IgD-negative memory B cell (primary cell): ENCODE measurements around the gene TCEA2. TPM values are rescaled to one million over a fixed set of nuclear protein-coding genes. Genes with fewer than 3 reads are reported as not detected.

Experiments used
- H3K27ac Mint-ChIP-seq, 3 donors: one replicate each; pipeline ENCODE4 v1.8.0; 2020 to 2022; ENCODE audit warnings: mild to moderate bottlenecking in 3 of 3, mixed read lengths in 3 of 3, moderate library complexity in 1 of 3
- H3K27me3 Mint-ChIP-seq: one replicate; pipeline ENCODE4 v1.8.0; 2021; ENCODE audit warnings: mixed read lengths
- H3K36me3 Mint-ChIP-seq: one replicate; pipeline ENCODE4 v1.8.0; 2020; ENCODE audit warnings: mild to moderate bottlenecking, mixed read lengths
- H3K4me1 Mint-ChIP-seq, 3 donors: one replicate each; pipeline ENCODE4 v1.8.0; 2020 to 2022; ENCODE audit warnings: mixed read lengths in 3 of 3, mild to moderate bottlenecking in 1 of 3
- H3K4me3 Mint-ChIP-seq, 4 donors: one replicate each; pipeline ENCODE4 v1.8.0; 2020 to 2022; ENCODE audit warnings: mild to moderate bottlenecking in 4 of 4, mixed read lengths in 4 of 4, moderate library complexity in 3 of 4
- H3K9me3 Mint-ChIP-seq, 3 donors: one replicate each; pipeline ENCODE4 v1.8.0; 2020 to 2021; ENCODE audit warnings: mixed read lengths in 3 of 3, mild to moderate bottlenecking in 1 of 3
- polyA plus RNA-seq: library from polyadenylated mRNA; unstranded; fragments of 300-500 nt; fragmentation: Illumina TruSeq; gene quantifications from one replicate; pipeline ENCODE4 v1.2.3, GENCODE V29; 2021

TCEA2 gene
- polyA plus RNA-seq, 1 donor from 2014 or later, result 41.3 TPM

DNA sequence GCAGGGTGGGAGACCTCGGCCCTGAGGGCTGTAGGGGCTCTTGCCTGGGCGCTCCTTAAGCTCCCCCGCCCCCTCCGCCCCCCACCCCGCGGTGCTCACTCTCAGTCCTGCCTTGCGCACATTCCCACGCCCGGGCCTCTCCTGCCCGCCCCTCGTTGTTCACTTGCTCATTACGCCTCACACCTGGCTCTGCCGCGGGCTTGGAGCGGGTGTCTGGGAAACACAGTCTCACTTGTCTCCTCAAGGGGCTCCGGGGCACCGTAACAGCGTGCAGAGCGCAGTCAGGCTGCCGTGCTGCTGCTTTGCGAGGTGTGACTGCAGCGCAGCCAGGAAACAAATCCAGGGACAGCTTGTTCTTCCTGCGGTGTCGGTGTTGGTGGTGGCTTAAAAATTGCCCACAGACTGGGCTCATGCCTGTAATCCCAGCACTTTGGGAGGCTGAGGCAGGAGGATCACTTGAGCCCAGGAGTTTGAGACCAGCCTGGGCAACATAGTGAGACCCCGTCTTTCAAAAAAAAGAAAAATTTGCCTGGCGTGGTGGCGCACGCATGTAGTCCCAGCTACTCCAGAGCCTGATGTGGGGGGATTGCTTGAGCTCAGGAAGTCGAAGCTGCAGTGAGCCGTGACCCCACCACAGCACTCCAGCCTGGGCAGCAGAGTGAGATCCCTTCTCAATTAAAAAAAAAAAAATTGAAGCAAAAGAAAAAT lies 39.8 kb downstream of the TCEA2 start:
- peak overlapping the region; percentile 68 to 90 (median 79) for H3K4me3 Mint-ChIP-seq
- H3K4me1 Mint-ChIP-seq, result peaks cover 10 to 31% (median 29%) of the 10 kb centered on the region in 3 donors
- H3K36me3 Mint-ChIP-seq, result no peaks in the 10 kb centered on the region
- H3K27me3 Mint-ChIP-seq, result peaks cover 3% of the 10 kb centered on the region
- H3K9me3 Mint-ChIP-seq, result no peaks in the 10 kb centered on the region
- H3K27ac Mint-ChIP-seq, result peak overlapping the region in 2 of 3 donors; percentile 53 to 95

DNA sequence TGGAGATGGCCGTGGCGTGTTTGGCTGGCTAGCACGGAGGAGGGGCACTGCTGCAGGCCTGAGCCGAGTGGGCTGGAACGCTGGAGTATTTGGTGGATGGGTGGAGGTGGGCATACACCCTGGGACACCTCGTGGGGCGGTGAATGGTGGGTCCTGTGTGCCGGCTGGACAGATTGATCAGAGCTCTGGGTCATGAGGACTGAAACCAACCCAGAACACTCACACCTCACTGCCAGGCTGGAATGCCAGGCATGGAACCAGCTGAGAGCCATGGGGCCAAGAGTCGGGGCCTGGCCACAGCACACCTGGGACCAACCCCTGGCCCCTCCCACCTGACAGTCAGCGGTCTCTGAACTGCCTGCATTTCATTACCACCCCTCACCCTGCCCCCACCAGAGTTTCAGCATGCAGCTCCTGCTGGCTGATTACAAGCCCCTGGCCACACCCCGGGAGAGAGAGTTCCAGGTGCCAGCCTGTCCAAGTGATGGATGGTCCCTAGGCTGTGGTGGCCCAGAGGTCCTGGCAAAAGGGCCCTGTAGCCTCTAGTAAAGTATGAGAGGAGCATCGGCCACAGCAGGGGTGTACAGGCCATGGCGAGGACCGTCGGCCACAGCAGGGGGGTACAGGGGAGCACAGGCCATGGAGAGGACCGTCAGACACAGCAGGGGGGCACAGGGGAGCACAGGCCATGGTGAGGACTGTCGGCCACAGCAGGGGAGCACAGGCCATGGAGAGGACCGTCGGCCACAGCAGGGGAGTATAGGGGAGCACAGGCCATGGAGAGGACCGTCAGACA lies 41.1 kb downstream of the TCEA2 start:
- H3K27me3 Mint-ChIP-seq, result peaks cover 3% of the 10 kb centered on the region
- peaks cover 14 to 34% (median 34%) of the 10 kb centered on the region in 3 donors for H3K4me1 Mint-ChIP-seq
- H3K36me3 Mint-ChIP-seq, result no peaks in the 10 kb centered on the region
- H3K4me3 Mint-ChIP-seq, result peak overlapping the region in 2 of 4 donors; percentile 30 to 45
- peak overlapping the region in 1 of 3 donors; percentile 95 for H3K27ac Mint-ChIP-seq
- no peaks in the 10 kb centered on the region for H3K9me3 Mint-ChIP-seq

DNA sequence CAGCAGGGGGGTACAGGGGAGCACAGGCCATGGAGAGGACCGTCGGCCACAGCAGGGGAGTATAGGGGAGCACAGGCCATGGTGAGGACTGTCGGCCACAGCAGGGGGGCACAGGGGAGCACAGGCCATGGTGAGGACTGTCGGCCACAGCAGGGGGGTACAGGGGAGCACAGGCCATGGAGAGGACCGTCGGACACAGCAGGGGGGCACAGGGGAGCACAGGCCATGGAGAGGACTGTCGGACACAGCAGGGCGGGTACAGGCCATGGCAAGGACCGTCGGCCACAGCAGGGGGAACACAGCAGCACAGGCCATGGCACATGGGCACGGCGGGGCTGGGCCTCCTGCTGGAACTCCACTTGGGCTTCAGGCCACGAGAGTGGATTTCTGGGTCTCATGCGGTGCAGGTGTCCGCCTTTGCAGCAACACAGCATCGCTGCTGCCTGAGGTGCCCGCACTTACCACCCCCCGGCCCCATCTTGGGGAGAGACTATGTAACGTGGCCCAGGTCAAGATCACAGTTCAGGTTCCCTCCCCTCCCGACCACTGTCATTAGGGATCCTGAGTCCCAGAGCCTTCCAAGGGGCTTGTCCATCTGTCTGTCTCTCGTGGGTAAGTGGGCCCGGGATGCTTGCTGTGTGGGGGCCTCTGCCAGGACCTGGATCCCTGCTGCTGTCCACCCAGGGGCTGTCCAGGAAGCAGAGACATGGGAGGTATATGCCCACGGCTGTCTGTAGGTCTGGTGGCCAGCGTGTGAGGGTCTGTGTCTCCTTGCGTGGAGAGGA lies 41.9 kb downstream of the TCEA2 start:
- Mint-ChIP-seq H3K9me3 (no peaks in the 10 kb centered on the region), H3K27ac (peak overlapping the region in 1 of 3 donors; percentile 62), H3K4me1 (peaks cover 14 to 32% (median 31%) of the 10 kb centered on the region in 3 donors), H3K4me3 (no peak overlapping the region), H3K27me3 (peaks cover 3% of the 10 kb centered on the region), H3K36me3 (no peaks in the 10 kb centered on the region)

DNA sequence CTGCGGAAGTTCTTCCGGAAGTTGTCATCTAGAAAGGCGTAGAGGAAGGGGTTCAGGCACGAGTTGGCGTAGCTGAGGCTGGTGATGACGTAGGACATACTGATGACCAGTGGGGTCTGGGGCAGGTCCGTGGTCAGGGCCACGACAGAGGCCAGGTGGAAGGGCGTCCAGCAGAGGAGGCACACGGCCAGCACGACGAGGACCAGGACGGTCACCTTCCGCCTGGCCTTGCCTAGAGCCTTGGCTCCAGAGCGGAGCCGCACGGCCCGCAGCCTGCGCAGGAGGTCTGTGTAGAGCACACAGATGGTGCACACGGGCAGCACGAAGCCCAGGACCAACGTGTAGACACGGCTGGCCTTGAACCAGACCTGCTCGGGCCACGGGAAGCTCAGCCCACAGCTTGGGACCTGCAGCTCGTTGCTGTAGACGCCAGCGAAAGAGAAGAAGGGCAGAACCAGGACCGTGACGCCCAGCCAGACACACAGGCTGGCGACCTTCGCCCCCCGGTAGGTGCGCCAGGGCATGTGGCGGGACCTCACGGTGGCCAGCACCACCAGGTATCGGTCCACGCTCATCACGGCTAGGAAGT lies 42.9 kb downstream of the TCEA2 start:
- H3K4me3 Mint-ChIP-seq, result peak overlapping the region in 1 of 4 donors; percentile 85
- H3K27ac Mint-ChIP-seq, result peak overlapping the region; percentile 60 to 84 (median 84)
- peaks cover 6 to 22% (median 21%) of the 10 kb centered on the region in 3 donors for H3K4me1 Mint-ChIP-seq
- no peaks in the 10 kb centered on the region for H3K9me3 Mint-ChIP-seq
- H3K36me3 Mint-ChIP-seq, result no peaks in the 10 kb centered on the region
- peaks cover 3% of the 10 kb centered on the region for H3K27me3 Mint-ChIP-seq

DNA sequence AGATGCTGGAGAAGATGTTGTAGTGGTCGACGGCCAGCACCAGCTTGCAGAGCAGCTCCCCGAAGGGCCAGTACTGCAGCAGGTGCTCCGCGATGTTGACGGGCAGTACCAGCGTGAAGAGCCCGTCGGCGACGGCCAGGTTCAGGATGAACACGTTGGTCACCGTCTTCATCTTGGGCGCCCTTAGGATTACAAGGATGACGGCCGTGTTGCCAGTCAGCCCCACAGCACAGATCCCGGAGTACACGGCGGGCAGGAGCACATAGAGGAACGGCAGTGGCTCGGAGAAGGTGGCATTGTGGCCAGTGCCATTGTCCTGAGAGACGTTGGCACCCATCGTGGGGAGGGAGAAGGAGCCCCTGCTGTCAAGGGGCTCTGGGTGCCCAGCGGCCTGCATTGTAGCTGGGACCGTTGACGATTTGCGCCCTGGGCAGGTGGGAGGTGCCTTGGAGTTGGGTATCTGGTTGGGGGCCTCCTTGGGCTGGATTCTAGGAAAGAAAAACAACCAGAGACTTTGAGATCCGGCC lies 43.5 kb downstream of the TCEA2 start:
- Mint-ChIP-seq H3K27me3 (peaks cover 3% of the 10 kb centered on the region), H3K9me3 (no peaks in the 10 kb centered on the region), H3K4me3 (peak overlapping the region in 1 of 4 donors; percentile 28), H3K4me1 (peaks cover 6 to 17% (median 16%) of the 10 kb centered on the region in 3 donors), H3K27ac (peak overlapping the region; percentile 60 to 84 (median 84)), H3K36me3 (no peaks in the 10 kb centered on the region)

DNA sequence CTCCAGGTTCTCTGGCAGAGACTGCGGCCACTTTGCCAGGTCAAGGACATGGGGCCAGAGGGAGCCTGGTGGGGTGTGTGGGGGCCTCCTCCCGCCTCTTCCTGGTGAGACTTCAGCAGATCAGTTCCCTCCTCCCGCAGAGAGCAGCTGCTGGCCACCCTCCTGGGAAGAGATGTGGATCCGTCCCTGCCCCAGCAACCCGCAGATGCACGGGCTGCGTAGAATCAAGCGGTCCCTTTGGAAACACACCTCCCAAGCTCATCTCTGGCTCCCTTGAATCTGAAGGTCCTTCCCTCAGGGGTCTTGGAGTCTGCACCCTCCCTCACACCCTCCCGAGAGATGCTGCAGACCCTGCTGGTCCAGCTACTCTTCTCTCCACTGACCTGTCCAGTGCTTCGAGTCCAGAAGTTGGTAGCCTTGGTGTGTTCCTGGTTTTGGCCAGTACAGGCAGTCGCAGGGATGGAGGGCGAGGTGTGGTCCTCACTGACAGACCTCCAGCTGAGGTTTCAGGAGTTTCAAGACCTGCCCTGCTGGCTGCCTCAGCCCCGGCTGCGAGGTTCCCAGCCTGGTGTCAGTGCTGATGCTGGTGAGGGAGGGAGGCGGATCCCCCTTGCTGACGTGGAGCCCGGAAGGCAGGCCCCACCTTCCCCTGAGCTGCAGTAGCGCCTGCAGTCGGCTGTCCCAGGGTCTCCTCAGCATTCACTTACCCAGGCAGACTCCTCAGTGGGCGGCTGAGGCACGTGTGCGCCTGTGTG lies 44.2 kb downstream of the TCEA2 start, which contains the start of gene NPBWR2:
Gene NPBWR2 (minus strand): TSS at position 585 of the 755 bp plus-strand sequence. CDS start 734 bp downstream, outside the sequence.
- Mint-ChIP-seq H3K9me3 (no peaks in the 10 kb centered on the region), H3K27ac (peak within 1 kb of the TSS; percentile 60 to 95 (median 84)), H3K36me3 (no peaks in the 10 kb centered on the region), H3K27me3 (peaks cover 3% of the 10 kb centered on the region), H3K4me3 (peak within 1 kb of the TSS; percentile 18 to 93 (median 74)), H3K4me1 (peaks cover 6 to 16% (median 15%) of the 10 kb centered on the region in 3 donors)

DNA sequence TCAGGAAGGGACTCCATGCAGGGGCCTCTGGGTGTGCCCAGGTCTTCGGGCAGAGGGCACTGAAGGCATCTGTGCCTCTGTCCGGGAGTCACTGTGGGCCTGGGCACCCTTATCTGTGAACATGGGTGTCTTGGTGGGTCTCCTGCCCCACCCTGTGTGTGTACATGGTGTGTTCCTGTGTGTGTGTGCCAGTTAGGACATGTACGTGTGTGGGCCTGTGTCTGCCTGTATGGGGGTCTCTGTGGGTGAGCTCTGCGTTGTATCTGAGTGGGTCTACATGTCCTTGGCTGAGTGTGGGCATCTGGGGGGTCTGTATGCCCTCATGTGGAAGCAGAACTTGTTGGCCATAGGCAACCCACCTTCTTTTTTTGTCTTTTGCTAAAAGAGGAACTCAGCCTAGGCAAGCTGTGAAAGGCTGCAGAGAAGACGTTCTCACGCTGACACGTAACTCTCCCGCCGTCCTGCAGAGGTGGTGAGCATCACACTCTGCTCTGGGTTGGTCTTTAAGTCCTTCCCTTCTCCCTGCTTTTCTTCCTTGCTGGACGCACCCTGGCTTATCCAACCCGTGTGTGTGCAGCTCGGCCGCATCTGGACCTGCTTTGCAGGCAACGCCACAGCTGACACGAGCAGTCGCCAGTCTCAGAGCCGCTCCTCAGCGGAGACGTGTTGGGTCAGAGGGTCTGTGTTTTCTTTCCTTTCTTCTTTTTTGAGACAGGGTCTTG lies 44.9 kb downstream of the TCEA2 start:
- Mint-ChIP-seq H3K27ac (peak overlapping the region; percentile 39 to 95 (median 73)), H3K36me3 (no peaks in the 10 kb centered on the region), H3K27me3 (peaks cover under 1% of the 10 kb centered on the region), H3K9me3 (no peaks in the 10 kb centered on the region), H3K4me3 (peak overlapping the region; percentile 18 to 93 (median 74)), H3K4me1 (peaks cover 6 to 15% (median 12%) of the 10 kb centered on the region in 3 donors)

DNA sequence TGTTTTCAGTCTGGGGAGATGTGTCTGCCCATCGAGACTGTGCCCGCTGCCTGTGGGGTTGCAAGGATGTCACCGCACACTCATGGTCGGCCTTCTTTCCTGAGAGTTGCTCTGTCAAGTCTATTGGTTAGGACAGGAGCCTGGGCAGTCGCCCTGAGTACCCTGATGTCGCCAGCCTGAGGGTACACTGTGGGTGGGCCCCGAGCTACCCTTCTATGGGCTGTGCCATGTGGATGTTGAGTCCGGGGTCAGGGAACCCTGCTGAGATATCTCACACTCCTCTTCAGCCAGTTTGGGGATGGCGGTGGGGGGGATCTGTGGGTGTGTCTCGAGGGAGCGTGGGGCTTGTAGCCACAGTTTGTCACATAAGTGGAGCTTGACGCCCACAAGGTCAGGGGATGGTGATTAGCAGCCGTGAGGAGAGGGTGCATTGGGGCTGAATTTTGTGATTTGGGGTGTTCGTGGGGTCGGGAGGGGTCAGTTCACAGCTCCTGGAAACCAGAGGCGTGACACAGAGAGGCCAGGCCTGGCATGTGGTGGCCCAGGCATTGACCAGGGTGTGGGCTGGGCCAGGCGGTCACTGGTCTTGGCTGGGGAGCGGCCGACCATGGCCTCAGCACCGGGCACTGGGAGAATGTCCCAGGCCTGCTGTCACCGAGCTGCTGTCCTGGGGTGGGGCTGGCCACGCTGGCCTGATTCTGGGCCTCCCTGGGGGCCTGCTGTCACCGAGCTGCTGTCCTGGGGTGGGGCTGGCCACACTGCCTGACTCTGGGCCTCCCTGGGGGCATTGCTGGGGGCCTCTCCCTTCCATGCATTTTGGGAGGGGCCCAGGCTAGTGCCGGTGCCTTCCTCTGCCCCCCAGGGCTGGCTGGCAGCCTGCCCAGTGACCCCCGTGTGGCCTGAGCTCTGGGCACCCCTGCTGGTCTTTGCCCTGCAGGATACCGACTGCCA lies 46.0 kb downstream of the TCEA2 start:
- peaks cover 6 to 13% (median 12%) of the 10 kb centered on the region in 3 donors for H3K4me1 Mint-ChIP-seq

DNA sequence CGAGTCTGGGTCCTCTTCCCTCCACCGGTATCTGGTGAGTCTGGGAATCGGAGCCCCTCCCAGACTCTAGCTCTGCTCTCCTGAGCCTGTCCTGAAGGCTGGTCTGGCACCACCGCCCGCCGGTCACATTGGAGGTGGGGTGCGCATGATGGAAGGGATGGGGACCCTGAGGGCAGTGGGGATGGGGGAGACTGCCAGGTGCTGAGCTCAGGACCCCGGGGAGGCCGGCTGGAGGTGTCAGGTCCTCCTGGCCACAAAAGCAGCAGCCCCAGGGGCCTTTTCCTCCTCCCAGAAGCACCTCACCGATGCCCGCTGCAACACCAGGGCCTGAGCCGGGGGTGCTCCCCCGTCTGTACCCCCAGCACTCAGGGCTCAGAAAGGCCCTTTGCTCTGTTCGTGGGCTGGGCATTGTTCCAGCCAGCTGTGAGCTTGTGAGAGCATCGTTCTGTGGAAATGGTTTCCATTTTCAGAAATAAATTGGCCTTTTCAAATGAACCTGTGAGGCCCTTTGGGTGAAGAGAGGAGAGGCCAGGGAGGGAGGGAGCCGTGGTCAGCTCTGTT lies 46.9 kb downstream of the TCEA2 start:
- Mint-ChIP-seq H3K27me3 (no peaks in the 10 kb centered on the region), H3K27ac (no peak overlapping the region)

More for the DNA sequence above, 46.0 kb downstream of the TCEA2 start:
- H3K4me3 Mint-ChIP-seq, result peak overlapping the region in 2 of 4 donors; percentile 82 to 87
- H3K9me3 Mint-ChIP-seq, result no peaks in the 10 kb centered on the region
- no peaks in the 10 kb centered on the region for H3K36me3 Mint-ChIP-seq
- no peaks in the 10 kb centered on the region for H3K27me3 Mint-ChIP-seq
- peak overlapping the region in 1 of 3 donors; percentile 95 for H3K27ac Mint-ChIP-seq

DNA sequence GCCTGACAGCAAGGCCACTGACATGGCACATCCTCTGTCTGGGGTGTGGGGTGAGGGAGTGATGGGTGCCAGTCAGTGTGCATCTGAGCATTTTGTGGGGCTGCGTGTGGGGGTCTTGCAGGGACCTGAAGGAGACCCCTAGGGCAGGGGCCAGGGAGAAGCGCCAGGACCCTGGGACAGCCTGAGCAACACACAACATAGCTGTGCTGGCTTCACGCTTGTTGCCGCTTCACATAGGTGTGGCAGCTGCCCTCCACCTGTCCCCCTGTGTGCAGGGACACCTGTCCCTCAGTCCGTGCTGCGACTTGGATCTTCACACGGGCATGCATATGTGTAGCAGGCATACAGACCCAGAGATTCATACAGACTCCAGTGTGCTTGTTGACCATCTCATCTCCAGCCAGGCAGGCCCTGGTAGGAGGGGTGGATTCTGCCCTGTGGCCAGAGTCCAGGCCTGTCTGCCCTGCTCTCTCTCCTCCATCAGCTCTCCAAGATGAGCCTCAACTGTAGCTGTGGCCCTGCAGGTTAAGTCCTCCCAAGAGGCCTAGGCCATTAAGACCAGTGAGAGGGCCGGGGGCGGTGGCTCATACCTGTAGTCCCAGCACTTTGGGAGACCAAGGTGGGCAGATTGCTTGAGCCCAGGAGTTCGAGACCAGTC lies 47.5 kb downstream of the TCEA2 start:
- Mint-ChIP-seq H3K36me3 (no peaks in the 10 kb centered on the region), H3K27me3 (no peaks in the 10 kb centered on the region), H3K4me1 (peaks cover 6 to 13% (median 12%) of the 10 kb centered on the region in 3 donors), H3K4me3 (no peak overlapping the region), H3K9me3 (no peaks in the 10 kb centered on the region), H3K27ac (no peak overlapping the region)

More for the DNA sequence above, 46.9 kb downstream of the TCEA2 start:
- H3K4me1 Mint-ChIP-seq, result peaks cover 6 to 13% (median 12%) of the 10 kb centered on the region in 3 donors
- peak overlapping the region in 1 of 4 donors; percentile 74 for H3K4me3 Mint-ChIP-seq
- H3K9me3 Mint-ChIP-seq, result no peaks in the 10 kb centered on the region
- no peaks in the 10 kb centered on the region for H3K36me3 Mint-ChIP-seq

DNA sequence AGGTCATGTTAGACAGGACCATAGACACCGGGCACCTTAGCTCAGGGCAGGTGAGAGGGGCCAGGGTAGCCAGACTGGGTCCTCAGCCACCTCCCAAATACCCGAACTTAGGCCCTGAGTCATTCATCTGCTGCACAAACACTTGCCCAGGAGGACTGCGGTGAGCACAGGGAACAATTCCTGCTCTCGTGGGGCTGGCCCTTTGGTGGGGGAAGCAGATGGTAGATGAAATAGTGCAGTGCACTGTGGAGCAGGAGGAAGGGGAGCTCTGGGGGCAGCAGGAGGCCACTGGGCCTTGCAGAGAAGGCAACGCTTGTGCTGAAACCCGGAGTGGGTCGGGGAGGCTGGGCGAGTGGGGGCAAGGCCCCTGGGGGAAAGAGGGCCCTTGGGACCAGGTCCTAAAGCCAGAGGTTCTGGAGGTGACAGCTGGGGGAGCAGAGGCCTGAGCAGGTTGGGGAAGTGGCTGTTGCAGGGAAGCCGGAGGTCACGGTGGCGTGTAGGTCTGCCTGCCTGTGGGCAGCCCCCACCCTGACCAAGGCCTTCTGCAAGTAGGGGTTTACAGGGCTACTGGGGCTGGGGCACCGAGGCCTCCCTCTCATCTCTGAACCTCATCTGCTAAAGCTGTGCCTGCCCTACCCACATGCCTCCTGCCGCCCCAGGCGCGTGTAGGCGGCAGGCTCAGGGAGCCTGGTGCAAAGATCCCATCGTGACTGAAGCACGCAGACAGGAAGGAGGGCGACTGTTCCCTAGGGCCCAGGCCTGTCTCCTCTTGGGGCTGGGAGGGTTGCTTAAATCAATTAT lies 49.0 kb downstream of the TCEA2 start:
- Mint-ChIP-seq H3K27ac (peak overlapping the region in 1 of 3 donors; percentile 27), H3K36me3 (no peaks in the 10 kb centered on the region), H3K4me1 (peaks cover 6 to 12% (median 12%) of the 10 kb centered on the region in 3 donors), H3K4me3 (peak overlapping the region in 2 of 4 donors; percentile 27 to 68), H3K9me3 (no peaks in the 10 kb centered on the region), H3K27me3 (no peaks in the 10 kb centered on the region)
